Neuronal stem cell (in vitro differentiated cells): ENCODE results near the gene RHOV.

Source experiments
- DNase-seq: peaks from one replicate; pipeline ENCODE4 v3.0.0-alpha.2; 2013; ENCODE audit warnings: low spot score
- H2AFZ ChIP-seq: one replicate; pipeline ENCODE4 v1.6.1; 2013; ENCODE audit warnings: mild to moderate bottlenecking, low read length, inconsistent platforms
- H2AK5ac ChIP-seq: 2 replicates; pipeline ENCODE4 v1.6.1; 2013; ENCODE audit warnings: low read depth, mild to moderate bottlenecking, inconsistent platforms, low read length, moderate library complexity, mixed read lengths
- H2BK120ac ChIP-seq: 2 replicates; pipeline ENCODE4 v1.6.1; 2013; ENCODE audit warnings: low read depth, mild to moderate bottlenecking, inconsistent platforms, low read length, moderate library complexity, mixed read lengths
- H2BK12ac ChIP-seq: one replicate; pipeline ENCODE4 v1.6.1; 2013; ENCODE audit warnings: low read length, inconsistent platforms
- H2BK15ac ChIP-seq: 2 replicates; pipeline ENCODE4 v1.6.1; 2013; ENCODE audit warnings: mild to moderate bottlenecking, low read length, inconsistent platforms, mixed read lengths
- H2BK5ac ChIP-seq: one replicate; pipeline ENCODE4 v1.6.1; 2013; ENCODE audit warnings: inconsistent platforms, mild to moderate bottlenecking, low read length, moderate library complexity
- H3K14ac ChIP-seq: one replicate; pipeline ENCODE4 v1.6.1; 2013; ENCODE audit warnings: low read length, inconsistent platforms
- H3K18ac ChIP-seq: 2 replicates; pipeline ENCODE4 v1.6.1; 2013; ENCODE audit warnings: low read length, inconsistent platforms
- H3K23ac ChIP-seq: 2 replicates; pipeline ENCODE4 v1.6.1; 2013; ENCODE audit warnings: low read depth, mild to moderate bottlenecking, mixed read lengths, low read length, inconsistent platforms; ENCODE audit not compliant: poor library complexity
- H3K27ac ChIP-seq: replicated peaks from 3 replicates; pipeline ENCODE4 v1.5.1; 2013; ENCODE audit warnings: low read length, inconsistent platforms
- H3K27me3 ChIP-seq, 3 experiments: 2 replicates each; pipeline ENCODE4 v1.6.1; 2013; ENCODE audit warnings: low read length in 3 of 3, mild to moderate bottlenecking in 2 of 3, inconsistent platforms in 1 of 3, low read depth in 1 of 3, mixed read lengths in 1 of 3, moderate library complexity in 1 of 3; ENCODE audit not compliant: control insufficient read depth in 3 of 3, insufficient read depth in 3 of 3
- H3K36me3 ChIP-seq, 2 donors: replicated peaks in 1 of 2; 2 replicates each; pipeline ENCODE4 v1.6.1; 2013; ENCODE audit warnings: low read length in 2 of 2; ENCODE audit not compliant: control insufficient read depth in 2 of 2, insufficient read depth in 2 of 2
- H3K4ac ChIP-seq: 2 replicates; pipeline ENCODE4 v1.6.1; 2013; ENCODE audit warnings: inconsistent platforms, mild to moderate bottlenecking, low read length, moderate library complexity
- H3K4me1 ChIP-seq, 2 donors: 1 replicate in 1 of 2; 2 replicates in 1 of 2; pipeline ENCODE4 v1.6.1; 2013; ENCODE audit warnings: low read length in 2 of 2, low read depth in 1 of 2; ENCODE audit not compliant: control insufficient read depth in 2 of 2, insufficient read depth in 1 of 2
- H3K4me2 ChIP-seq: one replicate; pipeline ENCODE4 v1.6.1; 2013; ENCODE audit warnings: mild to moderate bottlenecking, low read length, inconsistent platforms; ENCODE audit not compliant: insufficient read depth, poor library complexity, severe bottlenecking
- H3K4me3 ChIP-seq, 2 donors: 2 replicates each; pipeline ENCODE4 v1.5.1; 2013; ENCODE audit warnings: low read length in 2 of 2, mild to moderate bottlenecking in 2 of 2, inconsistent platforms in 1 of 2, moderate library complexity in 1 of 2
- H3K79me1 ChIP-seq: one replicate; pipeline ENCODE4 v1.6.1; 2013; ENCODE audit warnings: low read depth, mild to moderate bottlenecking, inconsistent platforms, low read length, moderate library complexity
- H3K9ac ChIP-seq: one replicate; pipeline ENCODE4 v1.6.1; 2013; ENCODE audit warnings: mild to moderate bottlenecking, low read depth, low read length, inconsistent platforms; ENCODE audit not compliant: poor library complexity
- H3K9me3 ChIP-seq, 2 donors: replicated peaks in 1 of 2; 2 replicates each; pipeline versions ENCODE3 to v1.6.1; 2013; ENCODE audit warnings: low read length in 2 of 2, mild to moderate bottlenecking in 2 of 2, inconsistent platforms in 1 of 2, low read depth in 1 of 2, mixed read lengths in 1 of 2, moderate library complexity in 1 of 2; ENCODE audit not compliant: control insufficient read depth in 2 of 2, insufficient read depth in 1 of 2
- H4K8ac ChIP-seq: one replicate; pipeline ENCODE4 v1.6.1; 2013; ENCODE audit warnings: low read depth, mild to moderate bottlenecking, inconsistent platforms, low read length, moderate library complexity
- H4K91ac ChIP-seq: one replicate; pipeline ENCODE4 v1.6.1; 2013; ENCODE audit warnings: low read length, low read depth, mild to moderate bottlenecking, inconsistent platforms; ENCODE audit not compliant: poor library complexity
- WGBS, 2 donors: extraction: QIAGEN DNeasy Blood & Tissue Kit; methylation state at CpG; one replicate each; pipeline ENCODE4 v1.1.7; 2013; ENCODE audit warnings: missing lambda C conversion rate in 2 of 2, mixed read lengths in 1 of 2; ENCODE audit not compliant: insufficient read length in 2 of 2, insufficient replicate concordance in 1 of 2; ENCODE audit errors: extremely low coverage in 2 of 2; 5-methylcytosine and 5-hydroxymethylcytosine counted together

Gene RHOV

GRCh38 chr15:40889112-40889511, 15.1 kb upstream of the RHOV start:
- Histone ChIP-seq H3K4me2 (no peak overlapping the region), H3K18ac (no peak overlapping the region)

GRCh38 chr15:40886586-40886985, 12.6 kb upstream of the RHOV start:
- no CpG with 5 or more reads among the region's 1 CpG for WGBS, 2 donors
- no peak overlapping the region for H2BK120ac ChIP-seq

More at GRCh38 chr15:40889112-40889511, 15.1 kb upstream of the RHOV start:
- no peak overlapping the region for H2BK5ac ChIP-seq
- no peak overlapping the region for H2BK120ac ChIP-seq
- no peak overlapping the region for H3K4ac ChIP-seq
- H3K27ac ChIP-seq = no peak overlapping the region
- H4K91ac ChIP-seq = no peak overlapping the region
- H2AFZ ChIP-seq = no peak overlapping the region
- H4K8ac ChIP-seq = no peak overlapping the region
- H3K14ac ChIP-seq = no peak overlapping the region
- peaks cover 0 to 6% of the 10 kb centered on the region in 2 donors for H3K4me1 ChIP-seq
- H2BK12ac ChIP-seq = no peak overlapping the region
- no peak overlapping the region for H2AK5ac ChIP-seq
- no peak overlapping the region for H3K9ac ChIP-seq
- peaks cover 0 to 9% (median 3%) of the 10 kb centered on the region in 3 experiments for H3K27me3 ChIP-seq
- no peaks in the 10 kb centered on the region for H3K9me3 ChIP-seq
- no peaks in the 10 kb centered on the region for H3K79me1 ChIP-seq
- H3K4me3 ChIP-seq = no peak overlapping the region
- H3K23ac ChIP-seq = no peak overlapping the region
- H3K36me3 ChIP-seq = no peaks in the 10 kb centered on the region
- no peak overlapping the region for H2BK15ac ChIP-seq
- no peak for DNase-seq

GRCh38 chr15:40881351-40881750, 7.3 kb upstream of the RHOV start:
- no peaks in the 10 kb centered on the region for H3K27me3 ChIP-seq
- no peak overlapping the region for H3K23ac ChIP-seq
- H2AK5ac ChIP-seq = no peak overlapping the region
- no peak overlapping the region for H3K18ac ChIP-seq
- no peak for DNase-seq
- H3K79me1 ChIP-seq = no peaks in the 10 kb centered on the region
- H2BK120ac ChIP-seq = no peak overlapping the region
- H3K4ac ChIP-seq = no peak overlapping the region
- no peak overlapping the region for H3K27ac ChIP-seq
- H2BK15ac ChIP-seq = no peak overlapping the region
- no peak overlapping the region for H4K8ac ChIP-seq
- peak overlapping the region in 1 of 2 donors; percentile 67 for H3K4me3 ChIP-seq
- no peak overlapping the region for H2AFZ ChIP-seq
- peak overlapping the region; percentile 56 for H3K14ac ChIP-seq
- H3K4me1 ChIP-seq = no peaks in the 10 kb centered on the region
- H2BK12ac ChIP-seq = peak overlapping the region; percentile 84
- no peak overlapping the region for H3K4me2 ChIP-seq
- no peak overlapping the region for H2BK5ac ChIP-seq
- no peaks in the 10 kb centered on the region for H3K36me3 ChIP-seq
- no CpG with 5 or more reads among the region's 6 CpGs for WGBS, 2 donors
- H3K9ac ChIP-seq = no peak overlapping the region
- no peak overlapping the region for H4K91ac ChIP-seq
- no peaks in the 10 kb centered on the region for H3K9me3 ChIP-seq

More at GRCh38 chr15:40886586-40886985, 12.6 kb upstream of the RHOV start:
- no peak overlapping the region for H2BK15ac ChIP-seq
- H3K27me3 ChIP-seq = no peaks in the 10 kb centered on the region
- H3K4me3 ChIP-seq = no peak overlapping the region
- no peak overlapping the region for H3K9ac ChIP-seq
- H3K4me1 ChIP-seq = no peaks in the 10 kb centered on the region
- no peak overlapping the region for H4K91ac ChIP-seq
- no peak overlapping the region for H2BK5ac ChIP-seq
- no peak overlapping the region for H3K27ac ChIP-seq
- no peak overlapping the region for H2AFZ ChIP-seq
- no peak overlapping the region for H3K14ac ChIP-seq
- H2BK12ac ChIP-seq = no peak overlapping the region
- no peak overlapping the region for H4K8ac ChIP-seq
- no peak overlapping the region for H3K4me2 ChIP-seq
- H3K79me1 ChIP-seq = no peaks in the 10 kb centered on the region
- H3K9me3 ChIP-seq = no peaks in the 10 kb centered on the region
- no peak overlapping the region for H2AK5ac ChIP-seq
- no peak overlapping the region for H3K23ac ChIP-seq
- no peak overlapping the region for H3K18ac ChIP-seq
- no peak for DNase-seq
- no peak overlapping the region for H3K4ac ChIP-seq
- H3K36me3 ChIP-seq = no peaks in the 10 kb centered on the region

- Histone ChIP-seq H2BK5ac (no peak overlapping the region), H4K91ac (no peak overlapping the region), H3K9ac (no peak overlapping the region), H2BK120ac (no peak overlapping the region), H4K8ac (no peak overlapping the region), H3K27ac (no peak overlapping the region), H2AFZ (no peak overlapping the region), H3K4me3 (no peak overlapping the region), H3K9me3 (no peaks in the 10 kb centered on the region), H3K4me1 (no peaks in the 10 kb centered on the region), H3K79me1 (no peaks in the 10 kb centered on the region), H3K4me2 (no peak overlapping the region), H2AK5ac (no peak overlapping the region), H3K4ac (no peak overlapping the region), H2BK12ac (no peak overlapping the region), H3K18ac (no peak overlapping the region), H3K23ac (no peak overlapping the region), H3K36me3 (no peaks in the 10 kb centered on the region), H3K14ac (no peak overlapping the region), H2BK15ac (no peak overlapping the region), H3K27me3 (peaks cover 0 to 3% (median 1%) of the 10 kb centered on the region in 3 experiments)
- DNase-seq = no peak
- WGBS, 2 donors = no CpG with 5 or more reads among the region's 6 CpGs
These were observed 5.6 kb upstream of the RHOV start for GRCh38 chr15:40879609-40880008.
